Heart right ventricle (tissue), 16 donors: ENCODE data around the gene PDIA5. TPM values are rescaled to one million over a fixed set of nuclear protein-coding genes. Genes with fewer than 3 reads are reported as not detected.
A peak's percentile ranks its signal among the peaks of the same experiment; 100 is the strongest.

Source experiments
- ATAC-seq, 8 donors: fragments of 200-7000 bp; cut with Tn5 transposase; one replicate each; pipeline ENCODE4 v1.9.1; 2020; ENCODE audit warnings: mild to moderate bottlenecking in 8 of 8, moderate library complexity in 8 of 8, moderate number of reproducible peaks in 1 of 8
- DNase-seq, 2 donors: peaks; one replicate each; pipeline ENCODE4 v3.0.0-alpha.2; 2020
- H3K27ac ChIP-seq, 10 donors: fragments of 200-600 bp; sonication (generic) in 2 of 10; one replicate each; pipeline versions ENCODE4 v1.5.0 to v1.8.0; 2020 to 2022; ENCODE audit warnings: mild to moderate bottlenecking in 3 of 10
- H3K27me3 ChIP-seq, 7 donors: fragments of 200-600 bp; one replicate each; pipeline ENCODE4 v1.8.0; 2021 to 2022; ENCODE audit warnings: mild to moderate bottlenecking in 2 of 7
- H3K36me3 ChIP-seq, 9 donors: fragments of 200-600 bp; sonication (generic) in 1 of 9; one replicate each; pipeline versions ENCODE4 v1.5.0 to v1.8.0; 2020 to 2022; ENCODE audit warnings: mild to moderate bottlenecking in 2 of 9
- H3K4me1 ChIP-seq, 9 donors: fragments of 200-600 bp; sonication (generic) in 1 of 9; one replicate each; pipeline versions ENCODE4 v1.5.0 to v1.8.0; 2020 to 2022; ENCODE audit warnings: mild to moderate bottlenecking in 4 of 9
- H3K4me3 ChIP-seq, 10 donors: fragments of 200-600 bp; sonication (generic) in 2 of 10; one replicate each; pipeline versions ENCODE4 v1.5.0 to v1.8.0; 2020 to 2022; ENCODE audit warnings: mild to moderate bottlenecking in 7 of 10, moderate library complexity in 2 of 10
- H3K9me3 ChIP-seq, 11 donors: fragments of 200-600 bp in 10 of 11; sonication (generic) in 2 of 11; one replicate each; pipeline versions ENCODE4 v1.5.0 to v1.8.0; 2013 to 2022; ENCODE audit warnings: mild to moderate bottlenecking in 2 of 11, control low read depth in 1 of 11, moderate library complexity in 1 of 11
- WGBS, 2 donors: extraction: QIAGEN DNeasy Blood & Tissue Kit; methylation state at CpG; one replicate each; pipeline ENCODE4 v1.1.7; 2013; ENCODE audit warnings: inconsistent platforms in 1 of 2; 5-methylcytosine and 5-hydroxymethylcytosine counted together
- intact Hi-C, 10 donors: fragments of 100-400 bp; cut with DNase I; formaldehyde crosslinking; loops; one replicate each; pipeline versions ENCODE4 v1.11.1 to v1.14.2; 2022
- polyA plus RNA-seq, 2 donors: library from polyadenylated mRNA; stranded (reverse); fragments of 200-250 nt; gene quantifications; one replicate each; pipeline ENCODE4 v1.2.3, GENCODE V29; 2013
- total RNA-seq, 10 donors: library from RNA; stranded (reverse); fragmentation: NEBNext Ultra II Directional in 3 of 10; extraction: Animal tissue kit (Norgen Biotek cat#: 25700) in 3 of 10; gene quantifications; one replicate each; pipeline versions ENCODE4 v1.2.1 to v1.2.4, GENCODE V29; 2021 to 2023
- TF ChIP-seq, protein P1 (sequence below), 9 donors: fragments of 200-600 bp; sonication (generic) in 2 of 9; IDR thresholded peaks; one replicate each; pipeline versions ENCODE4 v1.5.0 to v1.8.0; 2021 to 2022; ENCODE audit warnings: antibody characterized with exemption in 9 of 9, mild to moderate bottlenecking in 5 of 9, moderate library complexity in 1 of 9
- donor health status: Arrhythmogenic right ventricular cardiomyopathy.
- donor health status: ischemic (EF 13 %, LVEDD 7.1; RV severe dilation, severe dysfunction).
- donor health status: healthy with polysubstance abuse.
- donor health status: DM: no; HTN: yes; CAD: no.
- donor health status: DM: no; HTN: no; CAD: no.
- donor health status: ischemic (EF 25% LVEDD 6.9; RV normal size, moderate dysfunction).
- donor health status: ischemic (EF 25% LVEDD 5.7; RV mildly dilated, moderate dysfunction).
- donor health status: healthy.
- donor health status: DM: yes; HTN: yes; CAD: no.
- donor health status: Ischemic cardiomyopathy.
- donor health status: ischemic (EF 35%, LVEDD 5.7; RV mildly dilated, moderate dysfunction).
- donor health status: nonischemic (EF 11% LVEDD 7.7; RV severe dilation, severe dysfunction).
- donor health status: DM: yes; HTN: yes; CAD: no.
- donor health status: PGD.
- donor health status: ischemic (EF 29% LVEDD 5.4; RV normal size, mild dysfunction).
- donor health status: nonischemic (EF 23%, LVEDD 6.1; RV moderate dilation, normal function).

The PDIA5 gene
- total and polyA plus RNA-seq, 12 donors = 4.2 to 14.6 (median 6.3) TPM

DNA sequence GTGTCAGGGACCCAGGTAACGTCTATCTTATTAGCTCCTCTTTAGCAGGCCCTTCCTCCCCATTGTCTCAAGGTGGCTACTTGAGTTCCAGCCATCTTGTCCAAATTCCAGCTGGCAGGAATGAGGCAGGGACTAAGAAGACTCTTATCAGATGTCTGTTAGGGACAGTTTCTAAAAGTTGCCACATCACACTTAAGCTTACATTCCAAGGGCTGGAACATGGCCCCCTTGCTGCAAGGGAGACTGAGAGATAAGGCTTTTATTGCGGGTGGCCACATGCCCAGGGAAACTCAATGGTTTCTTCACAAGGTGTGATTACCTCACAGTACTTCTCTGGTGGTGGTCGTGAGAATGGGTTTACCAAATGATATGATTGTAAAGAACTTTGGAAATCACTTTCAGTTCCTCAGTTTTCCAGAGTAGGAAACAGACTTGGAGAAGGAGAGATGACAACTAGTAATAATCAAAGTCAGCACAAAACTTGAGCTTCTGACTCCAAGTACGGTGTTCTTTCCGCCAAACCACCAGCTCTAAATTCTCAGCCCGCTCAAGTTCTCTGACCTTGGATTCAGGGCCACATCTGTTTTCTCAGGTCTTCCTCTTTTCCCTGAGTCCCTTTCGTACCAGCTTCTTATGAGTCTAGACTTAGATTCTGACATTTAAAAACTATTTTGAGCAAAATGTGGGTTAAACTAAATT is 14.2 kb downstream of the PDIA5 start:
- DNase-seq (no peak), ATAC-seq (no peak)
- Histone ChIP-seq H3K27ac (peak overlapping the region in 2 of 10 donors; percentile 17 to 63), H3K27me3 (no peaks in the 10 kb centered on the region), H3K4me1 (peaks cover 45 to 87% (median 82%) of the 10 kb centered on the region in 9 donors), H3K4me3 (no peak overlapping the region), H3K36me3 (no peaks in the 10 kb centered on the region), H3K9me3 (no peaks in the 10 kb centered on the region)
- TF ChIP-seq, protein P1, sequence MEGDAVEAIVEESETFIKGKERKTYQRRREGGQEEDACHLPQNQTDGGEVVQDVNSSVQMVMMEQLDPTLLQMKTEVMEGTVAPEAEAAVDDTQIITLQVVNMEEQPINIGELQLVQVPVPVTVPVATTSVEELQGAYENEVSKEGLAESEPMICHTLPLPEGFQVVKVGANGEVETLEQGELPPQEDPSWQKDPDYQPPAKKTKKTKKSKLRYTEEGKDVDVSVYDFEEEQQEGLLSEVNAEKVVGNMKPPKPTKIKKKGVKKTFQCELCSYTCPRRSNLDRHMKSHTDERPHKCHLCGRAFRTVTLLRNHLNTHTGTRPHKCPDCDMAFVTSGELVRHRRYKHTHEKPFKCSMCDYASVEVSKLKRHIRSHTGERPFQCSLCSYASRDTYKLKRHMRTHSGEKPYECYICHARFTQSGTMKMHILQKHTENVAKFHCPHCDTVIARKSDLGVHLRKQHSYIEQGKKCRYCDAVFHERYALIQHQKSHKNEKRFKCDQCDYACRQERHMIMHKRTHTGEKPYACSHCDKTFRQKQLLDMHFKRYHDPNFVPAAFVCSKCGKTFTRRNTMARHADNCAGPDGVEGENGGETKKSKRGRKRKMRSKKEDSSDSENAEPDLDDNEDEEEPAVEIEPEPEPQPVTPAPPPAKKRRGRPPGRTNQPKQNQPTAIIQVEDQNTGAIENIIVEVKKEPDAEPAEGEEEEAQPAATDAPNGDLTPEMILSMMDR (IDR thresholded peaks at IDR 0.05) = no peak
- intact Hi-C loops = no loop called here
- WGBS, 2 donors = 78 to 81% methylated on average over 7 of the region's 7 CpGs

DNA sequence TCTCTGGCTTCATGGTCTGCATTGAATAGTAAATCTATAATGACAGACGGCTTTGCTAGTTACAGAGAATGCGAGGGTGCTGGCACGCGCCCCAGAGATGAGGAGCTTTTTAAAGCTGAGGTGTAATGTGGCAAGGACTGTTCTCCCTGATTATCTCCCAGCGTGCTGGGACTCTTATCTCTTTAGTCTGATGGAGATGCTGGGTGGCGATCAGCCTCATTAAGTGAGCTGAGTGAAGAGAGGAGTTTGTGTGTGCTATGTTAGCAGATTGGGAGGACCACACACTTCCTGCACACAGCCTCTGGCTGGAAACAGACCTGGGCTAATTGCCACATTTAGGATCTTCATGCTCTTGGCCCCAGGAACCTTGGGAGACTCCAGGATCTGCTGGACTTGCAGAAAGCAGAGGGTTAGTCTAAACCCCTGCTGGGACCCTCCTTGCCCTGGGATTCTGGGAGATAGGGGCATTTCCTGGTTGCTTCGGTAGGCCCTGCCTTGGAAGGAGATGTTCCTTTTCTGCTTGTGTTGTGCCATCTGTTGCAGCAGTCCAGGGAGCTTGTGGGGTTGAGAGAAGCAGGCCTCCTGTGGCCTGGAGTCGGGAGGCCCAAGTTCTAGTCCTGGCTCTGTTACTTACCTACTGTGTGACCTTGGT is 15.0 kb downstream of the PDIA5 start:
- peak in 3 of 8 donors; percentile 19 to 22 (median 21) for ATAC-seq

DNA sequence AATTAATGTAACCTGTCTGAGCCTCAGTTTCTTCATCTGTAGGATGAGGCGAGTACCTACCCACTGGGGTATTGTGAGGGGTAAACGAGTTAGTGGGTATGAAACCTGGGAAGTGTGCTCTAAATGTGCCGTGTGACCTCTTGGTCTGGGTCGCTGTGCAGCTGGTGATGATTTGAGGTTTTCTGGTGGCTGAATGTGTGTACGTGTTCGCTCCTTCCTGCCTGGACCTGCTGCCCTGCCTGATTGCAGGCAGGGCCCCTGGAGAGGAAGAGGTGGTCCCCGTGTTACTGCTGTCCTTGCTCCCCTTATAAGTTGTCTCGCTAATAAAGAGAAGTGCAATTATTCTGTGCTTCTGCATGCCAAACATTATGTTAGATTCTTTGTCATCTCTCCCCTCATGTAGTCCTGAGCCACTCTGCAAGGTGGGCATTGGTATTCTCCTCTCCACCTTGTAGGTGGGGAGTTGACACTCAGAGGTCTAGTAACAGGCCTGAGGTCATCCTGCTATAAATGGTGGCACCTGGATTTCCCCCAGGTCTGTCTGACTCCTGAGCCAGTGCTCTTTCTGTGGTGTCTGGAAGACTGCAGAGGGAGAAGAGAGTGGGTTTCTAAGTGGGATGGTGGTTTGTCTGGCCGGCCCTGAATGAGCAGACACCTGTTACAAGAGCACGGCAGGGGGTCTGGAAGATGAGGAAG is 15.7 kb downstream of the PDIA5 start:
- 68 to 79% methylated on average over 10 of the region's 10 CpGs for WGBS, 2 donors
- H3K9me3 ChIP-seq = no peaks in the 10 kb centered on the region
- H3K27ac ChIP-seq = peak overlapping the region in 7 of 10 donors; percentile 7 to 63 (median 17)
- TF ChIP-seq, protein P1 (IDR thresholded peaks at IDR 0.05) = no peak
- H3K36me3 ChIP-seq = no peaks in the 10 kb centered on the region
- H3K27me3 ChIP-seq = no peaks in the 10 kb centered on the region
- H3K4me1 ChIP-seq = peaks cover 35 to 79% (median 74%) of the 10 kb centered on the region in 9 donors
- no peak for DNase-seq
- peak in 2 of 8 donors; percentile 5 to 31 for ATAC-seq
- no peak overlapping the region for H3K4me3 ChIP-seq
- intact Hi-C loops = no loop called here

More for the DNA sequence above, 15.0 kb downstream of the PDIA5 start:
- Histone ChIP-seq H3K4me3 (no peak overlapping the region), H3K27me3 (no peaks in the 10 kb centered on the region), H3K36me3 (no peaks in the 10 kb centered on the region), H3K4me1 (peaks cover 38 to 86% (median 78%) of the 10 kb centered on the region in 9 donors), H3K27ac (peak overlapping the region in 7 of 10 donors; percentile 7 to 63 (median 17)), H3K9me3 (no peaks in the 10 kb centered on the region)
- 34 to 40% methylated on average over 8 of the region's 8 CpGs for WGBS, 2 donors
- TF ChIP-seq, protein P1 (IDR thresholded peaks at IDR 0.05) = no peak
- DNase-seq = no peak
- intact Hi-C loops = no loop called here

DNA sequence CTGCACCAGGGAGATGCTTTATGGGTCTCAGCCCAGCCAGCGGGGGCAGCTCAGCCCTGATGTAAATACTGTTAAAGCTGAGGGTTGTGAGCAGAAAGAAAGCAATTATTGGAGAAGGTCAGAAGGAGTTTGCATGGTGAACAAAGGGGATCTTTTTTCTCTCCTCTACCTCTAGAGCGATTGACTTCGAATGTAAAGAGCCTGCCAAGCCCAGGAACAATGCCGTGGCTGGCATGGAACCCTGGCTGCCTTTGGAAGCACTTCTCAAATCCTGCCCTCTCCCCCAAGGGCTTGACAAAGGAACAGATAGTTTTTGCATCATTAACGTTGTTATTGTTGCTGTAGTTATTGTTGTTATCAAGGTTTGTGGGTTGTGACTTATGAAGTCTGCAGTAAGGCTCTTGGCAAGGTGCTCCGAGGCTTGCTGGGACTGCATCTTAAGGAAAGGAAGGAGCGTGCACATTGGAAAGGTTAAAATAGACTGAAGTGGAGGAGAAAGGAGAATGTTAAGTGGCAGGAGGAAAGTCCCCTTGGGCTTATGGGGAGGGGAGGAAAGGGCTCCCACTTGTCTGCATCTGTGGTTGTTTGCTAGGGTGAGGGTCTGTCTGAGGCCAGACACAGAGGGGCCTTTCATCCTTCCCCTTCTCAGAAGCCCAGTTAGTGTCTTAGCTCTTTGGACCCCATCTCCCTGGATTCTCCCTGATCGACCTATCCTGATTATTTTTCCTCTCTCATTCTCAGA is 16.7 kb downstream of the PDIA5 start:
- intact Hi-C loops = no loop called here
- H3K27me3 ChIP-seq = no peaks in the 10 kb centered on the region
- ATAC-seq (no peak), DNase-seq (no peak)
- H3K4me3 ChIP-seq = no peak overlapping the region
- H3K27ac ChIP-seq = peak overlapping the region in 5 of 10 donors; percentile 5 to 63 (median 11)
- WGBS, 2 donors = 34 to 35% methylated on average over 8 of the region's 8 CpGs
- TF ChIP-seq, protein P1 (IDR thresholded peaks at IDR 0.05) = no peak
- H3K36me3 ChIP-seq = no peaks in the 10 kb centered on the region
- H3K9me3 ChIP-seq = no peaks in the 10 kb centered on the region
- peaks cover 35 to 78% (median 66%) of the 10 kb centered on the region in 9 donors for H3K4me1 ChIP-seq
